ENCODE data around the gene GRIFIN. TPM values are rescaled to one million over a fixed set of nuclear protein-coding genes. Genes with fewer than 3 reads are reported as not detected.

GRIFIN gene
- total and polyA plus RNA-seq, 10 donors = not detected

- no peaks in the 10 kb centered on the region for H3K36me3 ChIP-seq
- intact Hi-C loops (cut with DNase I; ENCODE audit: low total_unique reads) = no loop called here
- peaks cover 0 to 47% (median 0%) of the 10 kb centered on the region in 7 donors for H3K27me3 ChIP-seq (replicated peaks in 1 of 7)
- peaks cover 13 to 34% (median 16%) of the 10 kb centered on the region in 6 donors for H3K4me1 ChIP-seq
- peaks cover 0 to 12% (median 10%) of the 10 kb centered on the region in 8 donors for H3K9me3 ChIP-seq
- 72 to 82% (median 79%) methylated on average over 1 to 21 of the region's 21 CpGs for WGBS, 5 donors
- H3K4me3 ChIP-seq = no peak overlapping the region
- no peak overlapping the region for H3K27ac ChIP-seq
- TF ChIP-seq POLR2AphosphoS5 (IDR thresholded peaks at IDR 0.05) = peak in 2 of 3 donors; percentile 8 to 11
- no peak for TF ChIP-seq POLR2A (IDR thresholded peaks at IDR 0.05)
- no peak for DNase-seq
Measured at GRCh38 chr7:2480070-2480408, 3.8 kb upstream of the GRIFIN start.

- H3K27me3 ChIP-seq (replicated peaks in 1 of 7) = peaks cover 0 to 50% (median 0%) of the 10 kb centered on the region in 7 donors
- 69 to 87% (median 81%) methylated on average over 11 to 16 of the region's 16 CpGs for WGBS, 5 donors
- intact Hi-C loops (cut with DNase I; ENCODE audit: low total_unique reads) = loop anchor here (10.0 kb wide), 2 partner anchors 95 to 205 kb away; partner anchors contain the start of gene AMZ1
- no peak overlapping the region for H3K4me3 ChIP-seq
- TF ChIP-seq POLR2AphosphoS5 (IDR thresholded peaks at IDR 0.05) (no peak), POLR2A (IDR thresholded peaks at IDR 0.05) (no peak), CTCF (IDR thresholded peaks at IDR 0.05 in 8 of 11, conservative IDR thresholded peaks at IDR 0.05 in 3 of 11) (no peak)
- H3K4me1 ChIP-seq = peaks cover 13 to 34% (median 16%) of the 10 kb centered on the region in 6 donors
- DNase-seq = no peak
- no peaks in the 10 kb centered on the region for H3K36me3 ChIP-seq
- no peak overlapping the region for H3K27ac ChIP-seq
- H3K9me3 ChIP-seq = peaks cover 0 to 12% (median 10%) of the 10 kb centered on the region in 8 donors
Measured at GRCh38 chr7:2479276-2480069, 3.3 kb upstream of the GRIFIN start.

GRCh38 chr7:2478800-2479199 lies 2.6 kb upstream of the GRIFIN start:
- intact Hi-C loops (cut with DNase I; ENCODE audit: low total_unique reads) = loop anchor here (10.0 kb wide), 2 partner anchors 96 to 206 kb away; partner anchors contain the start of gene AMZ1
- peaks cover 0 to 12% (median 10%) of the 10 kb centered on the region in 8 donors for H3K9me3 ChIP-seq
- H3K36me3 ChIP-seq = no peaks in the 10 kb centered on the region
- H3K27me3 ChIP-seq (replicated peaks in 1 of 7) = peaks cover 0 to 53% (median 0%) of the 10 kb centered on the region in 7 donors
- DNase-seq = no peak
- WGBS, 5 donors = 65 to 97% (median 80%) methylated on average over 4 to 19 of the region's 19 CpGs
- TF ChIP-seq POLR2AphosphoS5 (IDR thresholded peaks at IDR 0.05) (no peak), CTCF (IDR thresholded peaks at IDR 0.05 in 8 of 11, conservative IDR thresholded peaks at IDR 0.05 in 3 of 11) (no peak), POLR2A (IDR thresholded peaks at IDR 0.05) (no peak)
- H3K4me1 ChIP-seq = peaks cover 13 to 34% (median 16%) of the 10 kb centered on the region in 6 donors
- H3K27ac ChIP-seq = no peak overlapping the region
- no peak overlapping the region for H3K4me3 ChIP-seq

GRCh38 chr7:2478399-2478785 lies 2.2 kb upstream of the GRIFIN start:
- Histone ChIP-seq H3K27ac (no peak overlapping the region), H3K27me3 (replicated peaks in 1 of 7) (peaks cover 0 to 53% (median 0%) of the 10 kb centered on the region in 7 donors), H3K4me3 (no peak overlapping the region), H3K9me3 (peaks cover 0 to 11% (median 9%) of the 10 kb centered on the region in 8 donors), H3K36me3 (no peaks in the 10 kb centered on the region), H3K4me1 (peaks cover 13 to 34% (median 16%) of the 10 kb centered on the region in 6 donors)
- DNase-seq = no peak
- intact Hi-C loops (cut with DNase I; ENCODE audit: low total_unique reads) = loop anchor here (10.0 kb wide), 2 partner anchors 96 to 206 kb away; partner anchors contain the start of gene AMZ1
- WGBS, 5 donors = 54 to 86% (median 62%) methylated on average over 2 to 11 of the region's 11 CpGs
- TF ChIP-seq CTCF (IDR thresholded peaks at IDR 0.05 in 8 of 11, conservative IDR thresholded peaks at IDR 0.05 in 3 of 11) (no peak), POLR2AphosphoS5 (IDR thresholded peaks at IDR 0.05) (no peak), POLR2A (IDR thresholded peaks at IDR 0.05) (no peak)

Measured in spleen (tissue), 11 donors.